CD14-positive monocyte (primary cell): ENCODE data around the gene COG2. TPM values are rescaled to one million over a fixed set of nuclear protein-coding genes. Genes with fewer than 3 reads are reported as not detected.
A peak's percentile ranks its signal among the peaks of the same experiment; 100 is the strongest.
"Not testable (repeated sequence)": the region's sequence is repeated elsewhere in the genome, so short reads cannot be mapped to it uniquely, and the experiment has no call there.

Experiments used
- DNase-seq, 3 donors: peaks; one replicate each; pipeline ENCODE4 v3.0.0-alpha.2; 2011 to 2022
- H2AFZ ChIP-seq: 2 replicates; pipeline ENCODE4 v1.6.0; 2012; ENCODE audit warnings: mild to moderate bottlenecking, low read depth, low read length, inconsistent platforms; ENCODE audit not compliant: insufficient read depth, poor library complexity, severe bottlenecking
- H3K27ac ChIP-seq, 2 donors: 1 replicate in 1 of 2; 2 replicates in 1 of 2; pipeline ENCODE4 v1.5.1; 2012 to 2013; ENCODE audit warnings: low read length in 2 of 2, control low read depth in 1 of 2, inconsistent platforms in 1 of 2, low read depth in 1 of 2, mild to moderate bottlenecking in 1 of 2
- H3K27me3 ChIP-seq, 2 donors: one replicate each; pipeline versions ENCODE4 v1.6.0 to v1.6.1; 2011 to 2013; ENCODE audit warnings: low read length in 2 of 2; ENCODE audit not compliant: control insufficient read depth in 2 of 2, insufficient read depth in 2 of 2
- H3K36me3 ChIP-seq, 2 donors: replicated peaks in 1 of 2; 1 replicate in 1 of 2; 2 replicates in 1 of 2; pipeline versions ENCODE4 v1.5.1 to v1.6.1; 2012 to 2013; ENCODE audit warnings: low read length in 2 of 2, control low read depth in 1 of 2, inconsistent platforms in 1 of 2, mild to moderate bottlenecking in 1 of 2; ENCODE audit not compliant: insufficient read depth in 2 of 2, control insufficient read depth in 1 of 2
- H3K4me1 ChIP-seq, 2 donors: 1 replicate in 1 of 2; 2 replicates in 1 of 2; pipeline versions ENCODE4 v1.5.1 to v1.6.1; 2012 to 2013; ENCODE audit warnings: low read length in 2 of 2, control low read depth in 1 of 2, inconsistent platforms in 1 of 2, mild to moderate bottlenecking in 1 of 2, moderate library complexity in 1 of 2; ENCODE audit not compliant: insufficient read depth in 2 of 2, control insufficient read depth in 1 of 2
- H3K4me2 ChIP-seq: replicated peaks from 2 replicates; pipeline ENCODE3; 2012; ENCODE audit warnings: low read length, moderate library complexity, mild to moderate bottlenecking; ENCODE audit not compliant: poor library complexity, severe bottlenecking; ENCODE audit errors: extremely low read depth
- H3K4me3 ChIP-seq, 3 experiments: fragments of 200-600 bp in 1 of 3; sonication (generic) in 1 of 3; replicated peaks in 1 of 3; 1 replicate in 2 of 3; 2 replicates in 1 of 3; pipeline ENCODE4 v1.5.1; 2011 to 2013; ENCODE audit warnings: low read length in 3 of 3, mild to moderate bottlenecking in 3 of 3, control low read depth in 2 of 3, low read depth in 2 of 3, inconsistent platforms in 1 of 3, moderate library complexity in 1 of 3
- H3K79me2 ChIP-seq: 2 replicates; pipeline ENCODE4 v1.6.0; 2012; ENCODE audit warnings: mild to moderate bottlenecking, control low read depth, inconsistent platforms, low read length, moderate library complexity; ENCODE audit not compliant: insufficient read depth
- H3K9ac ChIP-seq: 2 replicates; pipeline ENCODE4 v1.6.0; 2017; ENCODE audit warnings: low read length, mild to moderate bottlenecking; ENCODE audit not compliant: insufficient read depth, poor library complexity, severe bottlenecking
- H3K9me3 ChIP-seq, 2 donors: replicated peaks in 1 of 2; 1 replicate in 1 of 2; 2 replicates in 1 of 2; pipeline versions ENCODE4 v1.5.1 to v1.6.1; 2012 to 2013; ENCODE audit warnings: low read length in 2 of 2, control low read depth in 1 of 2; ENCODE audit not compliant: control insufficient read depth in 1 of 2, insufficient read depth in 1 of 2
- H4K20me1 ChIP-seq: 2 replicates; pipeline ENCODE4 v1.6.0; 2012; ENCODE audit warnings: mild to moderate bottlenecking, low read length, control low read depth, moderate library complexity; ENCODE audit not compliant: insufficient read depth
- H3K27ac Mint-ChIP-seq, 7 donors: one replicate each; pipeline ENCODE4 v1.8.0; 2020; ENCODE audit warnings: mild to moderate bottlenecking in 7 of 7, mixed read lengths in 7 of 7, moderate library complexity in 6 of 7, inconsistent platforms in 2 of 7
- H3K27me3 Mint-ChIP-seq, 3 donors: one replicate each; pipeline ENCODE4 v1.8.0; 2021 to 2022; ENCODE audit warnings: low read depth in 3 of 3, mild to moderate bottlenecking in 3 of 3, mixed read lengths in 3 of 3, moderate library complexity in 3 of 3, inconsistent platforms in 1 of 3
- H3K36me3 Mint-ChIP-seq, 2 donors: one replicate each; pipeline ENCODE4 v1.8.0; 2020; ENCODE audit warnings: mixed read lengths in 2 of 2, inconsistent platforms in 1 of 2, mild to moderate bottlenecking in 1 of 2
- H3K4me1 Mint-ChIP-seq: one replicate; pipeline ENCODE4 v1.8.0; 2020; ENCODE audit warnings: mild to moderate bottlenecking, mixed read lengths
- H3K4me3 Mint-ChIP-seq, 2 donors: one replicate each; pipeline ENCODE4 v1.8.0; 2020; ENCODE audit warnings: mild to moderate bottlenecking in 2 of 2, mixed read lengths in 2 of 2, moderate library complexity in 1 of 2
- H3K9me3 Mint-ChIP-seq, 7 donors: one replicate each; pipeline ENCODE4 v1.8.0; 2020 to 2022; ENCODE audit warnings: mixed read lengths in 7 of 7, mild to moderate bottlenecking in 6 of 7, moderate library complexity in 6 of 7, inconsistent platforms in 2 of 7
- WGBS: methylation state at CpG from one replicate; pipeline ENCODE4 v1.1.5; 2013; ENCODE audit warnings: missing lambda C conversion rate; ENCODE audit not compliant: insufficient coverage; 5-methylcytosine and 5-hydroxymethylcytosine counted together
- intact Hi-C, 2 donors: fragments of 100-400 bp; cut with micrococcal nuclease; formaldehyde crosslinking; loops; one replicate each; pipeline versions ENCODE4 v1.15.0 to v1.15.1; 2023
- polyA plus RNA-seq, 3 donors: library from polyadenylated mRNA; depleted of rRNA in 1 of 3; unstranded in 2 of 3; stranded (reverse) in 1 of 3; fragments of 300-500 nt in 2 of 3; fragments of >200 nt in 1 of 3; fragmentation: Illumina TruSeq in 2 of 3; gene quantifications; 1 replicate in 2 of 3; 2 replicates in 1 of 3; pipeline ENCODE4 v1.2.3, GENCODE V29; 2012 to 2021
- TF ChIP-seq, protein P1 (sequence below): fragments of 200-600 bp; IDR thresholded peaks from one replicate; pipeline ENCODE4 v1.8.0; 2022; ENCODE audit warnings: antibody characterized with exemption, mild to moderate bottlenecking

The COG2 gene
- polyA plus RNA-seq, 3 donors: 16.7 to 30.4 (median 24.7) TPM

DNA sequence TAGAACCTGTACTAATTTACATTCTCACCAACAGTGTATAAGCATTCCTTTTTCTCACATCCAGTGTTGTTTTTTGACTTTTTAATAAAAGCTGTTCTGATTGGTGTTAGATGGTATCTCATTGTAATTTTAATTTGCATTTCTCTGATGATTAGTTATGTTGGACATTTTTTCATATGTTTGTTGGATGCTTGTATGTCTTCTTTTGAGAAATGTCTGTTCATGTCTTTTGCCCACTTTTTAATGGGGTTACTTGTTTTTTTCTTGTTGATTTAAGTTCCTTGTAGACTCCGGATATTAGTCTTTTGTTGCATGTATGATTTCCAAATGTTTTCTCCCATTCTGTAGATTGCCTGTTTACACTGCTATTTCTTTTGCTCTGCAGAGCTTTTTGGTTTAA is 8.0 kb downstream of the COG2 start:
- no peak for DNase-seq
- Mint-ChIP-seq H3K4me1 (peaks cover 10% of the 10 kb centered on the region), H3K4me3 (no peak overlapping the region), H3K9me3 (peaks cover 0 to 5% (median 0%) of the 10 kb centered on the region in 7 donors), H3K36me3 (peaks cover 18 to 20% of the 10 kb centered on the region in 2 donors), H3K27ac (no peak overlapping the region), H3K27me3 (no peaks in the 10 kb centered on the region)
- Histone ChIP-seq H3K9ac (no peak overlapping the region), H3K36me3 (peaks cover 2 to 16% of the 10 kb centered on the region in 2 donors), H2AFZ (no peak overlapping the region), H3K27ac (no peak overlapping the region), H3K27me3 (no peaks in the 10 kb centered on the region), H4K20me1 (peaks cover 95% of the 10 kb centered on the region), H3K4me3 (no peak overlapping the region), H3K4me2 (no peak overlapping the region), H3K4me1 (no peaks in the 10 kb centered on the region), H3K9me3 (no peaks in the 10 kb centered on the region), H3K79me2 (peaks cover 91% of the 10 kb centered on the region)
- WGBS: no CpG with 5 or more reads among the region's 1 CpG
- intact Hi-C loops: no loop called here
- TF ChIP-seq, protein P1, sequence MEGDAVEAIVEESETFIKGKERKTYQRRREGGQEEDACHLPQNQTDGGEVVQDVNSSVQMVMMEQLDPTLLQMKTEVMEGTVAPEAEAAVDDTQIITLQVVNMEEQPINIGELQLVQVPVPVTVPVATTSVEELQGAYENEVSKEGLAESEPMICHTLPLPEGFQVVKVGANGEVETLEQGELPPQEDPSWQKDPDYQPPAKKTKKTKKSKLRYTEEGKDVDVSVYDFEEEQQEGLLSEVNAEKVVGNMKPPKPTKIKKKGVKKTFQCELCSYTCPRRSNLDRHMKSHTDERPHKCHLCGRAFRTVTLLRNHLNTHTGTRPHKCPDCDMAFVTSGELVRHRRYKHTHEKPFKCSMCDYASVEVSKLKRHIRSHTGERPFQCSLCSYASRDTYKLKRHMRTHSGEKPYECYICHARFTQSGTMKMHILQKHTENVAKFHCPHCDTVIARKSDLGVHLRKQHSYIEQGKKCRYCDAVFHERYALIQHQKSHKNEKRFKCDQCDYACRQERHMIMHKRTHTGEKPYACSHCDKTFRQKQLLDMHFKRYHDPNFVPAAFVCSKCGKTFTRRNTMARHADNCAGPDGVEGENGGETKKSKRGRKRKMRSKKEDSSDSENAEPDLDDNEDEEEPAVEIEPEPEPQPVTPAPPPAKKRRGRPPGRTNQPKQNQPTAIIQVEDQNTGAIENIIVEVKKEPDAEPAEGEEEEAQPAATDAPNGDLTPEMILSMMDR: no peak

DNA sequence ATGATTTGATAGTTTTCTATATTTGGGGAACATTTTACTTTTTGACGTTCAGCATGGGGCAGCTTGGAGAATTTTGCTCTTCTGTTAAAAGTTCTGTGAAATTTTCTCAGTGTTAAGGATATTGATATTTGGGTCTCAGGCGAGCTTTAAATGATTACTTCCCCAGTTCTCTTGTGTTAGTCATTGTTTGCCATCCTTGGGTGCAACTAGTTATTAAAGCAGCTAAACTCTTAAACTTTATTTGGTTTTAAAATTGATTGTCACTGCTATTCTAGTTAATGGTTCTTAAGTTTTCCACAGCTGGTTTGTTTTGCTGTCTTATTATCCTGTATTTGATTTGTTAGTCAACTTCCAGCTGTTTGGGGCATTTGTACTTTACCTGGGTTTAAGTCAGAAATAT is 9.0 kb downstream of the COG2 start:
- H3K9ac ChIP-seq: no peak overlapping the region
- TF ChIP-seq, protein P1: no peak
- Mint-ChIP-seq H3K27ac (no peak overlapping the region), H3K9me3 (peaks cover 0 to 5% (median 0%) of the 10 kb centered on the region in 7 donors), H3K36me3 (peaks cover 14 to 18% of the 10 kb centered on the region in 2 donors), H3K27me3 (no peaks in the 10 kb centered on the region), H3K4me3 (no peak overlapping the region), H3K4me1 (peaks cover 6% of the 10 kb centered on the region)
- no peaks in the 10 kb centered on the region for H3K9me3 ChIP-seq
- peaks cover 85% of the 10 kb centered on the region for H4K20me1 ChIP-seq
- intact Hi-C loops: no loop called here
- peaks cover 2 to 12% of the 10 kb centered on the region in 2 donors for H3K36me3 ChIP-seq
- no peak overlapping the region for H2AFZ ChIP-seq
- H3K4me3 ChIP-seq: no peak overlapping the region
- no peak overlapping the region for H3K27ac ChIP-seq
- no peak for DNase-seq
- H3K4me1 ChIP-seq: no peaks in the 10 kb centered on the region
- 86% methylated on average over 1 of the region's 2 CpGs for WGBS
- no peaks in the 10 kb centered on the region for H3K27me3 ChIP-seq
- H3K4me2 ChIP-seq: no peak overlapping the region
- peaks cover 88% of the 10 kb centered on the region for H3K79me2 ChIP-seq

DNA sequence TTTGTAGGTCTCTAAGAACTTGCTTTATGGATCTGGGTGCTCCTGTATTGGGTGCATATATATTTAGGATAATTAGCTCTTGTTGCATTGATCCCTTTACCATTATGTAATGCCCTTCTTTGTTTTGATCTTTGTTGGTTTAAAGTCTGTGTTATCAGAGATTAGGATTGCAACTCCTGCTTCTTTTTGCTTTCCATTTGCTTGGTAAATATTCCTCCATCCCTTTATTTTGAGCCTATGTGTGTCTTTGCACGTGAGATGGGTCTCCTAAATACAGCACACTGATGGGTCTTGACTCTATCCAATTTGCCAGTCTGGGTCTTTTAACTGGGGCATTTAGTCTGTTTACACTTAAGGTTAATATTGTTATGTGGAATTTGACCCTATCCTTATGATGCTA is 14.4 kb downstream of the COG2 start:
- DNase-seq, H3K9me3 ChIP-seq, H3K4me3 Mint-ChIP-seq, intact Hi-C loops, H3K27me3 Mint-ChIP-seq, H3K4me2 ChIP-seq, H3K9me3 Mint-ChIP-seq, H3K9ac ChIP-seq, H3K27me3 ChIP-seq, H3K4me1 ChIP-seq, H3K4me3 ChIP-seq, H2AFZ ChIP-seq, H3K27ac ChIP-seq, H3K4me1 Mint-ChIP-seq: not testable (repeated sequence)
- Histone ChIP-seq H3K79me2 (peaks cover 37% of the 10 kb centered on the region), H3K36me3 (peaks cover 33 to 36% of the 10 kb centered on the region in 2 donors), H4K20me1 (peaks cover 56% of the 10 kb centered on the region)
- H3K27ac Mint-ChIP-seq: peak overlapping the region in 1 of 7 donors; percentile 20
- 100% methylated on average over 1 of the region's 1 CpG for WGBS
- H3K36me3 Mint-ChIP-seq: peaks cover 31 to 34% of the 10 kb centered on the region in 2 donors
